Measurements from ENCODE around the gene MTMR10. TPM values are rescaled to one million over a fixed set of nuclear protein-coding genes. Genes with fewer than 3 reads are reported as not detected.
A peak's percentile ranks its signal among the peaks of the same experiment; 100 is the strongest.

Gene MTMR10
- total RNA-seq, 4 donors from 2014 or later = 36.2 to 64.8 (median 45.9) TPM

- Histone ChIP-seq H3K4me3 (replicated peaks in 1 of 3) (no peak overlapping the region), H3K9me3 (no peaks in the 10 kb centered on the region), H3K36me3 (peaks cover 47 to 54% of the 10 kb centered on the region in 2 donors), H3K4me1 (peaks cover 7 to 12% of the 10 kb centered on the region in 2 donors), H3K27ac (peak overlapping the region in 1 of 3 donors; percentile 54), H3K27me3 (no peaks in the 10 kb centered on the region)
- TF ChIP-seq CTCF (IDR thresholded peaks at IDR 0.05) (peak in 3 of 6 experiments; percentile 13 to 42 (median 32)), POLR2A (IDR thresholded peaks at IDR 0.05) (no peak)
- WGBS, 2 donors = 55 to 67% methylated on average over 4 of the region's 4 CpGs
- peak; percentile 64 to 72 for DNase-seq
- intact Hi-C loops (cut with DNase I) = no loop called here
Measured at GRCh38 chr15:30940359-30940758, 51.1 kb downstream of the MTMR10 start.

GRCh38 chr15:30939161-30939560, 52.3 kb downstream of the MTMR10 start:
- Histone ChIP-seq H3K27me3 (no peaks in the 10 kb centered on the region), H3K36me3 (peaks cover 43 to 52% of the 10 kb centered on the region in 2 donors), H3K27ac (no peak overlapping the region), H3K4me3 (replicated peaks in 1 of 3) (no peak overlapping the region), H3K4me1 (peaks cover 7 to 12% of the 10 kb centered on the region in 2 donors), H3K9me3 (no peaks in the 10 kb centered on the region)
- no peak for DNase-seq
- TF ChIP-seq POLR2A (IDR thresholded peaks at IDR 0.05) (no peak), CTCF (IDR thresholded peaks at IDR 0.05) (no peak)
- intact Hi-C loops (cut with DNase I) = no loop called here
- WGBS, 2 donors = 97% methylated on average over 7 of the region's 7 CpGs

GRCh38 chr15:30933293-30933692, 58.1 kb downstream of the MTMR10 start:
- no peak for DNase-seq
- no peak overlapping the region for H3K4me3 ChIP-seq (replicated peaks in 1 of 3)
- peaks cover 12 to 16% of the 10 kb centered on the region in 2 donors for H3K36me3 ChIP-seq
- intact Hi-C loops (cut with DNase I) = no loop called here
- H3K27me3 ChIP-seq = no peaks in the 10 kb centered on the region
- no peak overlapping the region for H3K27ac ChIP-seq
- H3K9me3 ChIP-seq = no peaks in the 10 kb centered on the region
- H3K4me1 ChIP-seq = no peaks in the 10 kb centered on the region
- TF ChIP-seq CTCF (IDR thresholded peaks at IDR 0.05) (no peak), POLR2A (IDR thresholded peaks at IDR 0.05) (no peak)

GRCh38 chr15:30930422-30930821, 61.0 kb downstream of the MTMR10 start:
- intact Hi-C loops (cut with DNase I) = no loop called here
- 83 to 90% methylated on average over 8 of the region's 8 CpGs for WGBS, 2 donors
- H3K36me3 ChIP-seq = peaks cover 19 to 23% of the 10 kb centered on the region in 2 donors

GRCh38 chr15:30929982-30930381, 61.4 kb downstream of the MTMR10 start:
- intact Hi-C loops (cut with DNase I) = no loop called here
- DNase-seq = no peak
- 95 to 96% methylated on average over 4 of the region's 4 CpGs for WGBS, 2 donors
- no peaks in the 10 kb centered on the region for H3K9me3 ChIP-seq
- no peak overlapping the region for H3K27ac ChIP-seq
- no peaks in the 10 kb centered on the region for H3K27me3 ChIP-seq
- TF ChIP-seq POLR2A (IDR thresholded peaks at IDR 0.05) (no peak), CTCF (IDR thresholded peaks at IDR 0.05) (no peak)
- peaks cover 0 to 1% of the 10 kb centered on the region in 2 donors for H3K4me1 ChIP-seq
- no peak overlapping the region for H3K4me3 ChIP-seq (replicated peaks in 1 of 3)
- peaks cover 22 to 23% of the 10 kb centered on the region in 2 donors for H3K36me3 ChIP-seq

More at GRCh38 chr15:30930422-30930821, 61.0 kb downstream of the MTMR10 start:
- Histone ChIP-seq H3K4me3 (replicated peaks in 1 of 3) (no peak overlapping the region), H3K4me1 (no peaks in the 10 kb centered on the region), H3K27ac (no peak overlapping the region), H3K9me3 (no peaks in the 10 kb centered on the region), H3K27me3 (no peaks in the 10 kb centered on the region)
- TF ChIP-seq POLR2A (IDR thresholded peaks at IDR 0.05) = no peak
- no peak for TF ChIP-seq CTCF (IDR thresholded peaks at IDR 0.05)
- no peak for DNase-seq
